AG04450 (cell line): ENCODE data around the gene KCNS3. TPM values are rescaled to one million over a fixed set of nuclear protein-coding genes. Genes with fewer than 3 reads are reported as not detected.

Experiments used
- CTCF ChIA-PET: fragments of 300-600, 350-600 bp; formaldehyde crosslinking; extraction: SDS; loops from one replicate; lab custom pipeline; 2022; ENCODE audit warnings: antibody characterized with exemption, inconsistent platforms; lab: Charles Lee
- POLR2A ChIA-PET: fragments of 350-600 bp; formaldehyde crosslinking; extraction: SDS; loops from one replicate; lab custom pipeline; 2021; ENCODE audit warnings: antibody characterized with exemption, inconsistent platforms; lab: Yijun Ruan, JAX
- DNase-seq: peaks from one replicate; pipeline ENCODE4 v3.0.0-alpha.2; 2011; ENCODE audit warnings: low read depth, low spot score
- H3K27ac ChIP-seq: one replicate; pipeline ENCODE4 v1.5.1; 2012; ENCODE audit warnings: low read depth, low read length, control low read depth
- H3K27me3 ChIP-seq: one replicate; pipeline ENCODE4 v1.6.0; 2012; ENCODE audit warnings: low read length; ENCODE audit not compliant: control insufficient read depth, insufficient read depth
- H3K4me3 ChIP-seq: 2 replicates; pipeline ENCODE4 v1.5.1; 2011; ENCODE audit warnings: mild to moderate bottlenecking, low read depth, low read length, control low read depth
- H3K9me3 ChIP-seq: 2 replicates; pipeline ENCODE4 v1.5.1; 2012; ENCODE audit warnings: low read length; ENCODE audit not compliant: control insufficient read depth, insufficient read depth
- CTCF ChIP-seq: IDR thresholded peaks from 2 replicates; pipeline ENCODE4 v1.5.1; 2011; ENCODE audit warnings: low read depth, low read length, control low read depth, inconsistent platforms
- polyA plus RNA-seq: library from polyadenylated mRNA; depleted of rRNA; stranded (reverse); fragments of >200 nt; gene quantifications from 2 replicates; pipeline ENCODE4 v1.2.3, GENCODE V29; 2011

Gene KCNS3
- polyA plus RNA-seq, 1 experiment = 0.46 TPM

- POLR2A ChIA-PET = no interaction called here
- no peak overlapping the region for H3K4me3 ChIP-seq
- peaks cover 12% of the 10 kb centered on the region for H3K27me3 ChIP-seq
- no peaks in the 10 kb centered on the region for H3K9me3 ChIP-seq
- no peak for DNase-seq
- no peak for TF ChIP-seq CTCF
- CTCF ChIA-PET = no interaction called here
- H3K27ac ChIP-seq = no peak overlapping the region
These were observed 35.0 kb upstream of the KCNS3 start for GRCh38 chr2:17843457-17843856.

DNA sequence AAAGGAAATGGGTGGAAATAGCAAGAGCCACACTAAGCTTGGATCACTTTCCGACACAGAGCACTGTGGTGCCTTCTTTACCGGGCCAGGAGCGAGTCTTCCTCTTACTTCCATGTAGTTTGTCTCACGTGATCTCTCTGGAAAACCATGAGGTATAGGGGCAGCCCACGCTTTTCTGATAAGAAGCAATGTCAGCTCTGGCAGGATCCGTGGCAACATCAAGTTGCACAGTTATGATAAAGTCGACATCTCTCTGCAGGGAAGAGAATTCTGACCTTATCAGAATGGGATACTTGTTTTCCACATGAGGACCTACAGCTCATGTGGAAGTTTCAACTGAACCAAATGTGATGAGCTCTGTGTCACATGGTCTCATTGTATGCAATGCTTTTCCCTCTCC lies 32.7 kb upstream of the KCNS3 start:
- Histone ChIP-seq H3K9me3 (no peaks in the 10 kb centered on the region), H3K27ac (no peak overlapping the region), H3K4me3 (no peak overlapping the region), H3K27me3 (peaks cover 6% of the 10 kb centered on the region)
- TF ChIP-seq CTCF = no peak
- CTCF ChIA-PET = interaction anchor here (2.4 to 3.2 kb wide), 3 partner anchors 304 to 532 kb away, joined by 8 to 22 read pairs (median 13); no protein-coding TSS in a partner anchor
- DNase-seq = no peak
- POLR2A ChIA-PET = no interaction called here

GRCh38 chr2:17846676-17847075 lies 31.8 kb upstream of the KCNS3 start:
- Histone ChIP-seq H3K9me3 (no peaks in the 10 kb centered on the region), H3K27ac (no peak overlapping the region), H3K4me3 (no peak overlapping the region), H3K27me3 (peaks cover 3% of the 10 kb centered on the region)
- ChIA-PET CTCF (interaction anchor here (2.4 to 3.2 kb wide), 3 partner anchors 303 to 532 kb away, joined by 8 to 22 read pairs (median 13); no protein-coding TSS in a partner anchor), POLR2A (no interaction called here)
- TF ChIP-seq CTCF = no peak
- no peak for DNase-seq

DNA sequence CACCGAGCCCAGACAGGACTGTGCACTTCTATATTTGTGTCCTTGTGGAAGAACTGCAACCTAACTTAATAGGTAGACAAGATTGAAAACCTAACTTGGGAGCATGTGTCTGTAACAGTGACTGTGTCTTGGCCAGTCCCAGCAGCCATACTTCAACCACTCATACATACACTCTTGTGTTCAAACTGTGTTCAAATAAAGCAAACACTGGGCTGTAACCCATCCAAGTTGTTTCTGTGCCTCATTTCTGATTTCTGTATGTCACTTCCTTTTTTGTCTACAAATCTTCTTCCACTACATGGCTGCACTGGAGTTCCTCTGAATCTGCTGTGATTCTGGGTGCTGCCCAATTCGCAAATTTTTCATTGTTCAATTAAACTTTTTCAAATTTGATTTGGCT lies 31.2 kb upstream of the KCNS3 start:
- Histone ChIP-seq H3K27ac (no peak overlapping the region), H3K4me3 (no peak overlapping the region), H3K27me3 (peaks cover 3% of the 10 kb centered on the region), H3K9me3 (no peaks in the 10 kb centered on the region)
- no peak for TF ChIP-seq CTCF
- no peak for DNase-seq
- POLR2A ChIA-PET = no interaction called here
- CTCF ChIA-PET = interaction anchor here (1.1 to 6.2 kb wide), 4 partner anchors 128 to 531 kb away, joined by 4 to 94 read pairs (median 18); no protein-coding TSS in a partner anchor

GRCh38 chr2:17849275-17849674 lies 29.2 kb upstream of the KCNS3 start:
- ChIA-PET CTCF (interaction anchor here (1.4 to 6.2 kb wide), 2 partner anchors 299 to 329 kb away, joined by 4 to 94 read pairs; no protein-coding TSS in a partner anchor), POLR2A (no interaction called here)
- no peak overlapping the region for H3K27ac ChIP-seq
- no peaks in the 10 kb centered on the region for H3K9me3 ChIP-seq
- TF ChIP-seq CTCF = no peak
- no peak overlapping the region for H3K4me3 ChIP-seq
- H3K27me3 ChIP-seq = no peaks in the 10 kb centered on the region
- DNase-seq = no peak
